HTERT RPE-1 (cell line): ENCODE results near the gene HOTAIR.

Source experiments
- in situ Hi-C: fragments of 300-500 bp; cut with MboI; formaldehyde crosslinking; loops from 4 replicates; pipeline ENCODE4 v1.14.3; 2020; ENCODE audit warnings: low sequenced_read_pairs

The HOTAIR gene

DNA sequence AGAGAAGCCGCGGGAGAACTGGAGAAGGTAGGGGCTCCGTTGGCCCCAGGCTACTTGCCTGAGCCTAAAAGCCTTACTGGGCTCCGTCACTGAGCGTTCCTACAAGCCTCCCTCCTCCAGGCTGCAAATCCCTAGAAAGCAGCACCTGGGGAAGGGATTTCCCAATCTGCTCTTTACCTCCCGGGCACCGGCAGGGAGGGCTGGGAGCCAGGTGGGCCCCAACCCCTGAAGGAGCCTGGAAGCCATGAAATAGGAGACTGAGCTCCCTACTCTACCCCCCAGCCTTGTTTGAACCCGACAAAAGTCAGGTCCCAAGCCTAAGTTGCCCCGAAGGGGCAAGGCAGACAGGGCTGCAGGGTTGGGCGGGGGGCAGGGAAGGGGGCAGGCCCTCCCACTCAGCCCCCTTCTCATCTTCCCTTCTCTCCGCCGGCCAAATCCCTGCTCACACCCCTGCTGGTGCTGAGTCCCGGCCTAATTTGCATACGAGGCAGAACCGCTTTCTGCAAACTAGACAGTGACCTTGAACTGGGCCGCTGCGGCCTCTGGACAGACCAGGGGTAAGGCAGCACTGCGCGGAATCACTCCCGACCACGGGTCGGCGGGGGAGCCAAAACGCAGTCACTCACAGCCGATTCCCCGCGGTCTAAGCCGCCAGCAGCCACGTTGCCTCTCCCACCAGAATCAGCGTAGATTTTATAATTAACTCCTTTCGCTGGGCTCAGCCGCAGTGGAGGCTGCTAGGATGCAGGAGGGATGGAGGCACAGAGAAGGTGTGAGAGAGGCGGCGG is 23.8 kb downstream of the HOTAIR start:
- in situ Hi-C loops = no loop called here

DNA sequence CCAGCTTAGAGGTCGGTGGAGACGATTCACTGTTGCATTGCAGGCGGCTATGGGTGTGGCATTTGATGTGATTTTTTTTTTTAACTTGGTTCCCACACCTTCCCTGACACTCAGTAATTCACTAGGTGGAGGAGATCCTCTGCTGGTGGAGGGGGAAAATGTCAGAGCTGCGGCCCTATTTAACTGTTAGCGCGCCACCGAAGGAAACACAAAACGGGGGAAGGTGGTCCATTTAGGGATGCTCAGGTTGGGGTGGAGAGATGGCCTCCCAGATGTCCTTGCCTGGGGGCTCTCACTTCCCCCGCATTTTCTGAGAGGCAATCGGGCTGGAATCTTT is 24.3 kb downstream of the HOTAIR start:
- in situ Hi-C loops = no loop called here

DNA sequence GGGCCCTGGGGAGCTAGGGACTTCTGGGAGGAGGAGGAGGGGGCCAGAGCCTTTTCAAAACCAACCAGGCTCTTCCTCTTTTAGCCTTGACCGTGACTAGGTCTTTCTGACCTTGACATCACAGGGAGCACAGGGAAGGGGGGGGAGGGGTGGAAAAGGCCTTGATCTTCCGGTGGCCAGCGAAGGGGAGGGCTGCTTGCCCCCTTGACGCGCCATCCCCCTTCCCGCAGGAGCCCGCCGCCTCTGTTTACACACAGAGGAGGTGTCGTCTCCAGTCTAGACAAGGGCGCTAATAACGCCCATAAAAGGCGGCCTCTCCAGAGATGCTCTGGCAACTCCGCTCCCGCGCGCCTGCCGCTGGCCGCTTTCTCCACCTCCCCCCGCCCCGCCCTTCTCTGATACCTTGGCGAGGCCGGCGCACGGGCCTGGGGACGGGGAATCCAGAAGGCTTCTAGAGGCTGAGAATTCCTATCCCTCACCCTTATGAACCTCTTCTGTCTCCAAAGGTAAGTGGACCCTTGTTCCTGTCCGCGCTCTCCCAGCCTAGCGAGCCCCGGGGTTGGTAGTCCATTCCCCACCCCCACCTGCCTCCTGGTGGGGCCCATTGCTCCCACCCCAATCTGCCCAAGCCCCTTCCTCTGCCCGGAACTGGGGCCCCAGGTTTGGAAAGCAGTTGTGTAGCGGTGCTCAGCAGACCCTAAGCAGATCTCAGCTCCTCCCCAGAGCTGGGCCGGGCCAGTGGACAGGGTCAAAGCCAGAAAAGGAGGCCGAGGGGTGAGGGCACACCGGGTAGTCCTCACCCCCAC is 24.9 kb downstream of the HOTAIR start:
- in situ Hi-C loops = no loop called here

DNA sequence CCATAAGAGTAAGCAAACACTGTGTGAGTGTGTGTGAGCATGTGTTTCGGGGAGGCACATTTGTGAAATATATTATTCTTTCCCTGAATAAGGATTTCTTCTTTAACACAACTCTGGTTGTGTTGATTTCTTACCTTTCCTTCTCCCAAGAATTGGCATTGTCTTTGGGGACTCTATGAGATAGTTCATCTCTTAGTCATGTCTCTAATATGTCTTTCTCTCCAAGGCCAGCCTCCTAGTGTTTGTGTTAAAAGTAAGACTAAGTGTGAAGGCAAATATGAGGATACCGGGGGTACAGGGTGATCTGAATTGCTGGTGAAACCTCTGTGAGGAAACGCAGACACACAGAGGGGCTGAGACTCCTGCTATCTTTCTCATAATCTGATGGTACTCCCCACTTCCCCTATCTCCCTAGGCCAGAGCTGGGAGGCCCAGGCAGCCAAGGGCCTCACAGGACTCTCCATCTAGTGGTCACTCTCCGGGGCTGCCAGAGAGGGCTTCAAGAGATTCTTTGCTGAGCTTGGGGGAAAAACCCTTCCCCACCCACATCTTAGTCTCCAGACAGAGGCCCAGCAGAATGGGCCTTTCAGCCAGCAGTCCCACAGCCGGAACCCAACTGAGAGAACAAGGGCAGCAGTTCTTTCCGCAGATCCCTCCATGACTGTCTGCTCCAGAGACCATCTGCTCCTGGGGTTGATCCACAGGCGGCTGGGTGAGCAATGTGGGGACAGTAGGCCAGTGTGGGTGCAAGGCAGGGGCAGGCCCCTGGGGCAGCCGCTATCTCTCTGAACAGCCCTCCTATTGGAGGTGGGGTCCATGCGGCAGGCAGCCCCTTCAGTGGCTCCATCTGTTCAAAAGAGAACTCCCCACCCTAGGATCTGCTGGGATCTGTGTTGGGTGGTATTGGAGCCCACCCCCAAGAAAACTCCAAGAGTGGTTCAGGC is 25.8 kb downstream of the HOTAIR start:
- in situ Hi-C loops = no loop called here

DNA sequence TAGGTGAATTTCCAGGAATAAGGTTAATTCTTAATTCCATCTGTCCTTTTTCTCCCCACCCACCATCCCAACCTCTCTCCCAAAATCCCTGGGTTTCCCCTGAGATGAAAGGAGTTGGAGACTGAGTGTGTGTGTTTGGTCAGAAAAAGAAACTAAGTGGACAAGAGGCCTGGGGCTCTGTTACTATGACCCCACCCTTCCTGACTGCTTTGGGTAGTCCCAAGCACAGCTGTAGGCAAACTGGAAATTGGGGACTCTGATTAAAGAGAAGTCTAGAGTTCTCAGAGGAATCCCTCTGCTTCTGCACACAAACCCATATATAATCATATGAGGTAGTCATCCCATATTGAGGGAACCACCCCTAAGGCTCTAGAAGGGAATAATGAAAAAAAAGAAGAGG is 27.0 kb downstream of the HOTAIR start:
- in situ Hi-C loops = no loop called here

DNA sequence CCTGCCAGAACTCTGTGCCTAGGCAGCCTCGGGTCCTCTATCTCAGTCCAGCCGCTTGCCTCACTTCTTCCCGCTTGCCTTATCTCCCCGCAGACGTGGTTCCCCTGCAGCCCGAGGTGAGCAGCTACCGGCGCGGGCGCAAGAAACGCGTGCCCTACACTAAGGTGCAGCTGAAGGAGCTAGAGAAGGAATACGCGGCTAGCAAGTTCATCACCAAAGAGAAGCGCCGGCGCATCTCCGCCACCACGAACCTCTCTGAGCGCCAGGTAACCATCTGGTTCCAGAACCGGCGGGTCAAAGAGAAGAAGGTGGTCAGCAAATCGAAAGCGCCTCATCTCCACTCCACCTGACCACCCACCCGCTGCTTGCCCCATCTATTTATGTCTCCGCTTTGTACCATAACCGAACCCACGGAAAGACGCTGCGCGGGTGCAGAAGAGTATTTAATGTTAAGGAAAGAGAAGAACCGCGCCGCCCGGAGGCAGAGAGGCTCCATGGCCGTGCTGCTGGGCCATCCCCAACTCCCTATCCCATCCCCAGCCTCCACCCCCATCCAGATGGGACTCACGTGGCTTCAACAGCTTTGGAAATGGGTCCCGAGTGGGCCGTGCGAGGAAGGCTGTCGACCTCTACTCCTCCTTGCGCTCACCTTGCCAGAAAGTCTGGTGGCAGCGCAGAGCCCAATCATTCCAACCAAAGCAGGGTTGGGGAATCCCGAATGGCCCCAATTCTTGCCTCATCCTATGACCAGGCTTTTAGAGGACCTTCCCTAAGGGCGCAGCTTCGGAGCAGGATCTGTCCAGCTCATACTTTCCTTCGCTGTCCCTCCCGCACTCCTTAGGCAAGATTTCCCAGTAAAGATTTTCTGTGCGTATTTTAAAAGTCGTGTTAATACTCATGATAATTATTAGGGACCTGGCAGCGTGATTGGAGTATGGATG is 29.6 kb downstream of the HOTAIR start:
- in situ Hi-C loops = no loop called here

DNA sequence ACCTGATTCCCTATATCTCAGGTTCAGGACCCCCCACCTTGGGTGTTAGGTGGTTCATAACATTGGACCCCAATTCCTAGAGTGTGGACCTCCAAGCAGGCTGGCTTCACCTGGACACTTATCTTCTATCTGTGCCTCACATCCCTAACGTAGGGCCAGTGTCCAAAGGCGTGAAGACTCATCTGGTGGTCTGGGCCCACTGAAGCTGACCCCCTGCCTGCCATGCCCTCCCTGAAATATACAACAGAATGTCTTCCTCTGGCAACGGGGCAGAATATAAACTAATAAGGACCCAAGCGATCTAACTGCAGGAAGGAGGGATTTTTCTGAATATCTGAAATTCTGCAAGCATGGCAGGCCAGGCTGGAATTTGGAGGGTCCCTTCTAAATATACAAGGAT is 30.5 kb downstream of the HOTAIR start:
- in situ Hi-C loops = no loop called here

DNA sequence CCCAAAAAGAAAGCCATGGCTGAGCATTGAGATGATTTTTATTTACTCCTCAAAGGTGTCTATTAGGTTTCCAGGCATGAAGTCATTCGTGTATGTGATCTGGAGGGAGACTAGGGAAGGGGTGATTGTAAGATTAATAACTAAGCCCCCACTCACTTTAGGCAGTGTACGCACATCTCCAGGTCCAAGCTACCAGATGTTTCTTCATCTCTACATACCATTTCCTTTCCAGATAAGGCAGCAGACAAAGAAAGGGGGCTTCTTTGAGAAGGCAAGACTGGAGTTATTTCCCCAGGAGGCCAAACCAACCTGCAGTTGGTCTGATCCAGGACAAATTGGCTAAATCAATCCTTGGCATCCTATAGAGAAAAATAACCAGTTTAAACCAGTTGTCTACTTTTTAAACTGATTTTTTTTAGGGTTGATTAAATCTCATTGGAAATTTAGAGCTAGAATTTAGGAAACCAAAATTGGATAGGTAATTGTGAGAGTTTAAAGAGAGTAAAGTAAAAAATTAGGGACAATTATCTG is 32.2 kb downstream of the HOTAIR start:
- in situ Hi-C loops = no loop called here

DNA sequence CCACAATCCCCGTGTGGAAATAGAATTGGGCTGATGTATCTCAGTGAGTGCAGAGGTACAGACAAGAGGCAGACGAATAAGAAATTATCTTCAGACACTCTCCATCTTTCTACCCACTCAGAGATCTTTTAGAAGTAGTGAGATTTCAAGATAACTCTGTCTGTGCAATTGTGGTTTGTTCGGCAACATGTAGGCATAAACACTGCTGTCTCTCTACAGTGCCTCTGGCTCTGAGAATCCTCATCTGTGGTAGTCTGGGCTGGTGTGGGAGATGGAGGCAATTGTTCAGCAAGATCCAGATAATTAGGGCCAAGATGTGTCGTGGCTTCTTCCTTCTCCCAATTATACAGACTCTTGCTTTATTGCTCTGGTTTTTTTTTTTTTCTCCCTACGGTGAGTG is 33.0 kb downstream of the HOTAIR start:
- in situ Hi-C loops = no loop called here

DNA sequence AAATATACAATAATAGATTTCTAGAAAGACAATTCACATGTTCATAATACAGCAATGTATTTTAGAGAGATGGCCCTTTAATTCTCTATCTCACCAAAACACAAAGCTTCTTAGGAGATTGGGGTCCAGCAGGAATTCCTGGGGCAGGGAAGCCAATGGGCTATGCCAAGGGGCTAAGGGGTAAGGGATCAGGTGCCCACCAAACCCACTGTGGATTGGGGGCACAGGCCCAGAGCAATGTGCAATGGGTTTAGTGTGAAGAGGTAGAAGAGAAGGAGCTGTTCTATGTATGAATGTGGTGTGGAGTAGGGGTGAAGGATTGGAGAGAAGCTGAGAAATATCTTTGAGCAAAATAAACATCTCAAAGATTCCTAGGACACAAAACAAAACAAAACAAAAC is 33.6 kb downstream of the HOTAIR start:
- in situ Hi-C loops = no loop called here

DNA sequence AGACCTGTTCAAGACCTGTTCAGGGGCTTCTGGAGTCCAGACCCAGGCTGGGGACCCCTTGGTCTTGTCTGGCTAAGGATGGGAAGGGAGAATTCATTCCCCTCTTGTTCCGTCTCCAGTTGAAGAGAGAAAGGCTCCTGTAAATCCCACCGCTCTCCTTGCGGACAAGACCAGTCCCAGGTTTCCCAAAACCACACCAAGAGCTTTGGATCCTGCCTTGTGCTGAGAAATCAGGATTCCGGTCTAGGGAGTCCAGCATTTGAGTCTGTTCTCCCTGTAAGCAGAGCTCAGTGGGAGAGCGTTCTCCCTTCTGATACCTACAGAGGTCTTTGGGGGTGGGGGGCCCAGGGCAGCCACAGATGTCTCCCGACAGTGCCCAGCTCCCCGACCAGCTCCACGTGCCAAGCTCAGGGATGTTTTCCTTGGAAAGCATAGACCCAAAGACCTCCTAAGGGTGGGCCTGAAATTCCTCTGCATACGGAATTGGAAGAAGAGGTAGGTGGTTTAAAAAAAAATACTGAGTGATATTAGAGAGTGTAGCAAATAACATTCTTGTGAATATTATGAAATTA is 34.2 kb downstream of the HOTAIR start:
- in situ Hi-C loops = no loop called here

DNA sequence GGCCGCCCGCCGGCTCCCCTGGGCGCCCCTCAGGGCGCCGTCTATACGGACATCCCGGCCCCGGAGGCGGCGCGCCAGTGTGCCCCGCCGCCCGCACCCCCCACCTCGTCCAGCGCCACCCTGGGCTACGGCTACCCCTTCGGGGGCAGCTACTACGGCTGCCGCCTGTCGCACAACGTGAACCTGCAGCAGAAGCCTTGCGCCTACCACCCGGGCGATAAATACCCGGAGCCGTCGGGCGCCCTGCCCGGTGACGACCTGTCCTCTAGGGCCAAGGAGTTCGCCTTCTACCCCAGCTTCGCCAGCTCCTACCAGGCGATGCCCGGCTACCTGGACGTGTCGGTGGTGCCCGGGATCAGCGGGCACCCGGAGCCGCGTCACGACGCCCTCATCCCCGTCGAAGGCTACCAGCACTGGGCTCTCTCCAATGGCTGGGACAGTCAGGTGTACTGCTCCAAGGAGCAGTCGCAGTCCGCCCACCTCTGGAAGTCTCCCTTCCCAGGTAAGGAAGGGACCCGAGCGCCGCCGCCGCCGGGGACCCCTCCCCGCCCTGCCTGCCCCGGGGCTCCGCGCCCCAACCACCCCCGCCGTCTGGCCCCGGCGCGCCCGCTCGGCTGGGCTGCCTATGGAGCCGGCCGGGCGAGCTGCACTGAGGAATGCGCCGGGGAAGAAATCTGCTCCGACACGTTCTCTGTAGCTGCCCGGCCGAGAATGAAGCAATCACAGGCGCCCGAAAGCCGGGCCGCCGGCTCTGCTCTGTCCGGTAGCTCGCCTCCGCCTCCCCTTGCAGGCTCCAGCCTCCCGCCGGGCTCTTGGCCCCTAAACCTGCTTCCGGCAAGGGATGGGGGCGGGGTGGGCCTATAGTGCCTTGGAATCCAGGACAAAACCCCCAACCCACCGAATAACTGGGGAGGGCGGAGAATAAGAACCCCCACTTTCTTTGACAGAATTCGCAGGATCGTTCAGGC is 35.3 kb downstream of the HOTAIR start:
- in situ Hi-C loops = no loop called here

DNA sequence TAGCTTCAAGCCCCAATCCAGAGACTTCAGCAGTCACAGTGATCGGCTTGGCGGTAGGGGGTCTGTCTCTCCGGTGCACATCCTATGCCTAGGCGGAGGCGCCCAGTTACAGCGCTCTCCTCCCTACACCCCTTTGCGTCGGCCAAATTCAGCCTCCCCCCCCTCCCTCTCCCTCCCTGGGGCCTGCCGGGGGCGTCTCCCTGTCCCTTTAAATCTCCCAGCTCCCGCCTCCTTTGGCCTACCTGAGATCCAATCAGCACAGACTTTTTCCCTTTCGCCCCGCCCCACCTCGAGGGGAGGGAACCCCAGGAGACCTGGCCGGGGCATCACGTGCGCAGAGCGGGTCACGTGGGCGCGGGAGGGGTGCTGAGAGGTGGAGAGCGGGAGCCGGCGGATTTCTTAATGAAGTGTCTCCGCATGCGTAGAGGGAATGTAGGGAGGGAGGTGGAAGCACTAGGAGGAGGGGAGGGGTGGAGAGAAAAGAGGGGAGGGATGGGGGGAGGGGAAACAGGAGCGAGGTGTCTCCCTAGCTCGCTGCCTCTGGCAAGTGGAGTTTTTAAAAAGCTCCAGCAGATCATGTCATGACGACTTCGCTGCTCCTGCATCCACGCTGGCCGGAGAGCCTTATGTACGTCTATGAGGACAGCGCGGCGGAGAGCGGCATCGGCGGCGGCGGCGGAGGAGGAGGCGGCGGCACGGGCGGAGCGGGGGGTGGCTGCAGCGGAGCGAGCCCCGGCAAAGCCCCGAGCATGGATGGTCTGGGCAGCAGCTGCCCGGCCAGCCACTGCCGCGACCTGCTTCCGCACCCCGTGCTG is 36.2 kb downstream of the HOTAIR start, which contains the start of gene HOXC13:
HOXC13 (plus strand) TSS at position 506 of the 815 bp plus-strand sequence; CDS start at position 582, 76 bp downstream.
- in situ Hi-C loops = no loop called here

DNA sequence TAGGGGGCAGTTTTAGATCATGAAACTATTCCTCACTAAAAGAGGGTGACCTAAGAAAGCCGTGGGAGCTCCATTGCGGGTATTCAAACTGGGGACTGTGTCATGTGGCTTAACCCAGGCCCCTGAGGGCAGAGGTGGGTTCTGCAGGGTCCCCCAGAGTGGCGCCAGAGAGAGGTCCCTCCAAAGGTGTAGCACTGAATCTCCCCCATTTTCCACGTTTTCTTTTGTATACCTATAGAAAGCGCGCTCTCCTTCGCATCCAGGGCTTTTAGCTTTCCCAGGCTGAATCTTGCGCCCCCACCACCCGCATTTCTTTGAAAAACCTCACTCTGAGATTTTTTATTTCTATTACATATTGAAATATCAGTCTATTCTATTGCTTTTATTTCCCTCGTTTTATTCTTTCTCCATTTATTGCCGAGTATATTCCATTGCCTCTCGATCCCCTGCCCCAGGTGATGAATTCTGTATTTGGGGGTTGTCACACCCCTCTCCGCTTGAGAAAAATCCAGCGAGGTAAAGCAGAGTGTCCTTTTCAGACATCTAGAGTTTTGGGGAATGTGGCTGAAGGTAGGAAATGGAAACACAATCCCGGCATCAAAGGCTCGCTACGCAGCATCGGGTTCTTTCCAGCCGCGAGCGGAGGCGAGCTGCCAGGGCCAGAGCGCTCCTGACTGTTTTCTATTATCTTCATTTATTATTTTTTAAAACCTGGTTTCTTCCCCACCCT is 37.0 kb downstream of the HOTAIR start:
- in situ Hi-C loops = no loop called here

DNA sequence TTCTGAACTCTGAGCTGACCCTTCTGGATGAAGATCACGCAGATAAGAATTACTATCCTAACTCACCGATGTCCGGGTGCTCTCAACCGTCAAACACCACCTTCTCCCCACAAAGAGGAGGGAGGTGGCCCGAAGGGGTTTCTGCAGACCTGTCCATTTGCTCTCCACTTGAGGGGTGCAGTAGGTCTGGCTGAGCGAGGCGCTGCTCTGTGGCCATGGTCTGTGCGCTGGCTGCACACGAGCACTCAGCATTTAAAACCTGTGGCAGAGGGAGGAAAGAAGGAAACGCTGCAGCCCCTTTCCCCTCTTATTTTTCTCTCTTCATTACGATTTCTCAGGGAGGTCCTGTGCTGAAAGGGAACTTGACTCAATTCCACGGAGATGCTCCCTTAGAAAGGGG is 37.7 kb downstream of the HOTAIR start:
- in situ Hi-C loops = no loop called here

DNA sequence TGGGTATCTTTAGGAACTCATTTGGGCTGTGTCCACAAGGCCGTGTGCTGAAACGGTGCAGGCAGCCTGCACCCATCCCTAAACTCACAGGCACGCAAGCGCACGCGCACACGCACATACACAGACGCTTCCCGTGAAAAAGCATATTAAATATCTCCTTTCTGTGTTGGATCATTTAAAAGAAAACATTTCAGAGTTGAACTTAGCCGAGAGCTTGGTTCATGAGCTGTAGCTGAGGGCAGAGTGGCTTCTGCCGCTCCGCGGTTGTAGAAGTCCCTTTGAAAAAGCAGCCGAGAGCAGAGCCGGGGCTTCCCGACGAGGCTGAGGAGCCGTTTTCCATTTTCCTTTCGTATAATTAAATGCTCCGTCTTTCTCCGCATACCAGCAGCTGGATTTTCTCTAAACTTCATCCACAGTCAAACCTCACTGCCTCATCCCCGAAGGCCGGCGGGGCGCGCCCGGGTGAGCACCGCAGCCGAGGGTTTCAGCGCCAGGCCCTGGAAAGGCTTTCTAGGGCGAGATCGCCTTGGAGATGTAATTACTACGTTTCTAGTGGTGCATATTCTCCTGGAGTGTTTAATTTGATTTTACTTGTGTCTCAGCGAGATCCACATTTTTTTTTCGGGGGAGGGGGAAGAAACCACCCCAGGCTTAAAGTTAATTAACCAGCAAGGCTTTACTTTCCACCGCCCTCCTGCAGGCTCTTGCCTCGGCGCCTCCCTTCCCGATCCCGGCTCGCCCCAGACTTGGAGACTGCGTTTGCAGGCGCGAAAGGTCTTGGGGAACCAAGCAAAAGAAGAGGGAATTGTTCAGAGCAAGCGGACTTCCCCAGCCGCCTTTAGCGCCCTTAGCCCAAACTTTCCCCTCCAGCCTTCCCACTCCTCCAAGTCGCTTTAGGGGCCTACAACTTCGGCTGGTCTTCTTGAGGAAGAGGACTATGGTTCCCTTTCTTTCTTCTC is 39.1 kb downstream of the HOTAIR start:
- in situ Hi-C loops = no loop called here
